SK-N-SH treated with all-trans-retinoic acid at 6 μM for 48 hours (cell line): ENCODE data around the gene SGK1.
"Not testable (repeated sequence)": the region's sequence is repeated elsewhere in the genome, so short reads cannot be mapped to it uniquely, and the experiment has no call there.

Experiments used
- ATAC-seq: fragments of 200-7000 bp; cut with Tn5 transposase; 3 replicates; pipeline ENCODE4 v1.9.1; 2020; ENCODE audit warnings: mild to moderate bottlenecking, moderate library complexity
- ARNTL ChIP-seq: fragments of 450-650 bp; formaldehyde crosslinking; IDR thresholded peaks from 2 replicates; pipeline ENCODE4 v1.5.0; 2020; ENCODE audit warnings: low read depth, mild to moderate bottlenecking, moderate library complexity, borderline replicate concordance
- BACH2 ChIP-seq: fragments of 250-450 bp; sonication (Bioruptor Pico); IDR thresholded peaks from 2 replicates; pipeline ENCODE4 v1.9.0; 2021; ENCODE audit warnings: mild to moderate bottlenecking, borderline replicate concordance
- ESRRG ChIP-seq: fragments of 250-450 bp; sonication (Bioruptor Pico); IDR thresholded peaks from 2 replicates; pipeline ENCODE4 v1.6.1; 2021; ENCODE audit warnings: mild to moderate bottlenecking
- GLIS3 ChIP-seq: fragments of 250-450 bp; sonication (Bioruptor Pico); IDR thresholded peaks from 2 replicates; pipeline ENCODE4 v1.5.0; 2020; ENCODE audit warnings: mild to moderate bottlenecking, moderate library complexity
- ISL1 ChIP-seq: fragments of 250-450 bp; sonication (Bioruptor Pico); IDR thresholded peaks from 2 replicates; pipeline ENCODE4 v2.1.2; 2022; ENCODE audit warnings: mild to moderate bottlenecking, moderate library complexity
- OSR1 ChIP-seq: fragments of 250-450 bp; sonication (Bioruptor Pico); IDR thresholded peaks from 2 replicates; pipeline ENCODE4 v1.8.0; 2022; ENCODE audit warnings: moderate library complexity, mild to moderate bottlenecking, inconsistent platforms
- PPARA ChIP-seq: fragments of 250-450 bp; sonication (Bioruptor Pico); IDR thresholded peaks from 2 replicates; pipeline ENCODE4 v1.5.0; 2020; ENCODE audit warnings: mild to moderate bottlenecking, borderline replicate concordance
- RARB ChIP-seq: fragments of 250-450 bp; sonication (Bioruptor Pico); IDR thresholded peaks from 2 replicates; pipeline ENCODE4 v1.8.0; 2021; ENCODE audit warnings: mild to moderate bottlenecking, moderate library complexity
- SNAI2 ChIP-seq: fragments of 250-450 bp; sonication (Bioruptor Pico); IDR thresholded peaks from 2 replicates; pipeline ENCODE4 v1.5.0; 2020; ENCODE audit warnings: mild to moderate bottlenecking, moderate library complexity
- TCF4 ChIP-seq: fragments of 250-450 bp; sonication (Bioruptor Pico); IDR thresholded peaks from 2 replicates; pipeline ENCODE4 v1.8.0; 2021; ENCODE audit warnings: mild to moderate bottlenecking, moderate library complexity, borderline replicate concordance
- TOX ChIP-seq: fragments of 250-450 bp; sonication (Bioruptor Pico); IDR thresholded peaks from 2 replicates; pipeline ENCODE4 v1.8.0; 2021; ENCODE audit warnings: mild to moderate bottlenecking, moderate library complexity, borderline replicate concordance
- ZC3H10 ChIP-seq: fragments of 250-450 bp; sonication (Bioruptor Pico); IDR thresholded peaks from 2 replicates; pipeline ENCODE4 v1.5.1; 2021; ENCODE audit warnings: mild to moderate bottlenecking, moderate library complexity
- ZFP3 ChIP-seq: fragments of 250-450 bp; sonication (Bioruptor Pico); IDR thresholded peaks from 2 replicates; pipeline ENCODE4 v1.5.0; 2020; ENCODE audit warnings: mild to moderate bottlenecking, moderate library complexity
- ZFP30 ChIP-seq: fragments of 450-650 bp; formaldehyde crosslinking; IDR thresholded peaks from 2 replicates; pipeline ENCODE4 v1.5.0; 2022; ENCODE audit warnings: mild to moderate bottlenecking, moderate library complexity
- ZNF565 ChIP-seq: fragments of 450-650 bp; formaldehyde crosslinking; conservative IDR thresholded peaks from 2 replicates; pipeline ENCODE4 v1.5.0; 2020; ENCODE audit warnings: low read depth, mild to moderate bottlenecking, moderate library complexity
- ZNF70 ChIP-seq: fragments of 450-650 bp; formaldehyde crosslinking; IDR thresholded peaks from 2 replicates; pipeline ENCODE4 v1.5.0; 2020; ENCODE audit warnings: mild to moderate bottlenecking, moderate library complexity
- TF ChIP-seq, protein P1 (sequence below): fragments of 250-450 bp; sonication (Bioruptor Pico); IDR thresholded peaks from 2 replicates; pipeline ENCODE4 v1.8.0; 2020; ENCODE audit warnings: mild to moderate bottlenecking, moderate library complexity, borderline replicate concordance
- TF ChIP-seq, protein P2 (sequence below): fragments of 250-450 bp; sonication (Bioruptor Pico); IDR thresholded peaks from 2 replicates; pipeline ENCODE4 v1.8.0; 2021; ENCODE audit warnings: low read depth, mild to moderate bottlenecking, moderate library complexity, borderline replicate concordance
- TF ChIP-seq, protein P3 (sequence below): fragments of 250-450 bp; sonication (Bioruptor Pico); IDR thresholded peaks from 2 replicates; pipeline ENCODE4 v1.5.0; 2020; ENCODE audit warnings: mild to moderate bottlenecking, moderate library complexity
- TF ChIP-seq, protein P4 (sequence below): fragments of 250-450 bp; sonication (Bioruptor Pico); IDR thresholded peaks from 2 replicates; pipeline ENCODE4 v1.5.1; 2021; ENCODE audit warnings: mild to moderate bottlenecking, moderate library complexity

Gene SGK1

DNA sequence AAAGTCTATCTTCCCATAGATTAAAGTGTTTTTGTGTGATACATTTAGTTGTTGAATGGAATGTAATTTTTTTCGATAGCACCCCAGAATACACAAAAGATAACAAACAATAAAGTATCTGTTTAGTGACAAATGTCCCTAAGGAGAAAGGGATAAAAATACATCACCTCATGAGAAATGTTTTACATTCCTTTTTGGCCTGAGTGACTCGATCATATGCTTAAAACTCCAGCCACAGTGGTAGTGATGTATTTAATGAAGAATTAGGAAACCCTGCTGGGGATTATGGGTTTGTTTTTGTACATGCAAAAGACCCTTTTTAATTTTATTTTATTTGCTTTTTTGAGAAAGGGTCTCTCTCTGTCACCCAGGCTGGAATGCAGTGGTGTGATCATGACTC lies 4.3 kb upstream of the SGK1 start:
- TF ChIP-seq, protein P1, sequence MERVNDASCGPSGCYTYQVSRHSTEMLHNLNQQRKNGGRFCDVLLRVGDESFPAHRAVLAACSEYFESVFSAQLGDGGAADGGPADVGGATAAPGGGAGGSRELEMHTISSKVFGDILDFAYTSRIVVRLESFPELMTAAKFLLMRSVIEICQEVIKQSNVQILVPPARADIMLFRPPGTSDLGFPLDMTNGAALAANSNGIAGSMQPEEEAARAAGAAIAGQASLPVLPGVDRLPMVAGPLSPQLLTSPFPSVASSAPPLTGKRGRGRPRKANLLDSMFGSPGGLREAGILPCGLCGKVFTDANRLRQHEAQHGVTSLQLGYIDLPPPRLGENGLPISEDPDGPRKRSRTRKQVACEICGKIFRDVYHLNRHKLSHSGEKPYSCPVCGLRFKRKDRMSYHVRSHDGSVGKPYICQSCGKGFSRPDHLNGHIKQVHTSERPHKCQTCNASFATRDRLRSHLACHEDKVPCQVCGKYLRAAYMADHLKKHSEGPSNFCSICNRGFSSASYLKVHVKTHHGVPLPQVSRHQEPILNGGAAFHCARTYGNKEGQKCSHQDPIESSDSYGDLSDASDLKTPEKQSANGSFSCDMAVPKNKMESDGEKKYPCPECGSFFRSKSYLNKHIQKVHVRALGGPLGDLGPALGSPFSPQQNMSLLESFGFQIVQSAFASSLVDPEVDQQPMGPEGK (CRISPR knock-in tag): no peak
- no peak for TF ChIP-seq PPARA (CRISPR knock-in tag)
- ATAC-seq: no peak

DNA sequence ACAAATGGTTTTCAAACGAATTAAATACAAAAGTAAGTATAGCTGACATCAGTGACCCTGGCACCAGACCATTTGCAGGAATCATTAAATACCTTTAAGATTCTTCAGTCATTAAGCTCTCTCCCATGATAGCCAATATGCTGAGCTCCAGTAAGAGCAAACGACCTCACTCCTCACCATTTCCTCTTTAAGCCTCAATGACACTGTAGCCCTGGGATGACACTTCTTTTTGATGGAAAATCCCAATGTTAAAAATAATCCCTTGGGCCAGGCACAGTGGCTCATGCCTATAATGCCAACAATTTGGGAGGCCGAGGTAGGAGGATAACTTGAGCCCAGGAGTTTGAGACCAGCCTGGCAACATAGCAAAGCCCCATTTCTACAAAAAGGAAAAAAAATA lies 3.3 kb upstream of the SGK1 start:
- no peak for ATAC-seq
- no peak for TF ChIP-seq ZC3H10 (CRISPR knock-in tag)
- TF ChIP-seq ESRRG (CRISPR knock-in tag): no peak
- no peak for TF ChIP-seq ZFP3
- no peak for TF ChIP-seq TCF4 (CRISPR knock-in tag)
- TF ChIP-seq TOX: no peak
- no peak for TF ChIP-seq GLIS3
- no peak for TF ChIP-seq ZNF70 (CRISPR knock-in tag)
- TF ChIP-seq ISL1: no peak
- TF ChIP-seq, protein P1 (CRISPR knock-in tag): no peak
- no peak for TF ChIP-seq BACH2 (CRISPR knock-in tag)
- TF ChIP-seq, protein P2, sequence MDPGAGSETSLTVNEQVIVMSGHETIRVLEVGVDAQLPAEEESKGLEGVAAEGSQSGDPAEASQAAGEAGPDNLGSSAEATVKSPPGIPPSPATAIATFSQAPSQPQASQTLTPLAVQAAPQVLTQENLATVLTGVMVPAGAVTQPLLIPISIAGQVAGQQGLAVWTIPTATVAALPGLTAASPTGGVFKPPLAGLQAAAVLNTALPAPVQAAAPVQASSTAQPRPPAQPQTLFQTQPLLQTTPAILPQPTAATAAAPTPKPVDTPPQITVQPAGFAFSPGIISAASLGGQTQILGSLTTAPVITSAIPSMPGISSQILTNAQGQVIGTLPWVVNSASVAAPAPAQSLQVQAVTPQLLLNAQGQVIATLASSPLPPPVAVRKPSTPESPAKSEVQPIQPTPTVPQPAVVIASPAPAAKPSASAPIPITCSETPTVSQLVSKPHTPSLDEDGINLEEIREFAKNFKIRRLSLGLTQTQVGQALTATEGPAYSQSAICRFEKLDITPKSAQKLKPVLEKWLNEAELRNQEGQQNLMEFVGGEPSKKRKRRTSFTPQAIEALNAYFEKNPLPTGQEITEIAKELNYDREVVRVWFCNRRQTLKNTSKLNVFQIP (CRISPR knock-in tag): no peak
- TF ChIP-seq PPARA (CRISPR knock-in tag): no peak
- TF ChIP-seq ARNTL (CRISPR knock-in tag): no peak
- TF ChIP-seq ZNF565: no peak
- TF ChIP-seq OSR1 (CRISPR knock-in tag): no peak
- no peak for TF ChIP-seq RARB (CRISPR knock-in tag)
- TF ChIP-seq, protein P3, sequence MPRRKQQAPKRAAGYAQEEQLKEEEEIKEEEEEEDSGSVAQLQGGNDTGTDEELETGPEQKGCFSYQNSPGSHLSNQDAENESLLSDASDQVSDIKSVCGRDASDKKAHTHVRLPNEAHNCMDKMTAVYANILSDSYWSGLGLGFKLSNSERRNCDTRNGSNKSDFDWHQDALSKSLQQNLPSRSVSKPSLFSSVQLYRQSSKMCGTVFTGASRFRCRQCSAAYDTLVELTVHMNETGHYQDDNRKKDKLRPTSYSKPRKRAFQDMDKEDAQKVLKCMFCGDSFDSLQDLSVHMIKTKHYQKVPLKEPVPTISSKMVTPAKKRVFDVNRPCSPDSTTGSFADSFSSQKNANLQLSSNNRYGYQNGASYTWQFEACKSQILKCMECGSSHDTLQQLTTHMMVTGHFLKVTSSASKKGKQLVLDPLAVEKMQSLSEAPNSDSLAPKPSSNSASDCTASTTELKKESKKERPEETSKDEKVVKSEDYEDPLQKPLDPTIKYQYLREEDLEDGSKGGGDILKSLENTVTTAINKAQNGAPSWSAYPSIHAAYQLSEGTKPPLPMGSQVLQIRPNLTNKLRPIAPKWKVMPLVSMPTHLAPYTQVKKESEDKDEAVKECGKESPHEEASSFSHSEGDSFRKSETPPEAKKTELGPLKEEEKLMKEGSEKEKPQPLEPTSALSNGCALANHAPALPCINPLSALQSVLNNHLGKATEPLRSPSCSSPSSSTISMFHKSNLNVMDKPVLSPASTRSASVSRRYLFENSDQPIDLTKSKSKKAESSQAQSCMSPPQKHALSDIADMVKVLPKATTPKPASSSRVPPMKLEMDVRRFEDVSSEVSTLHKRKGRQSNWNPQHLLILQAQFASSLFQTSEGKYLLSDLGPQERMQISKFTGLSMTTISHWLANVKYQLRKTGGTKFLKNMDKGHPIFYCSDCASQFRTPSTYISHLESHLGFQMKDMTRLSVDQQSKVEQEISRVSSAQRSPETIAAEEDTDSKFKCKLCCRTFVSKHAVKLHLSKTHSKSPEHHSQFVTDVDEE: no peak
- TF ChIP-seq, all 23 proteins: peak for 0

DNA sequence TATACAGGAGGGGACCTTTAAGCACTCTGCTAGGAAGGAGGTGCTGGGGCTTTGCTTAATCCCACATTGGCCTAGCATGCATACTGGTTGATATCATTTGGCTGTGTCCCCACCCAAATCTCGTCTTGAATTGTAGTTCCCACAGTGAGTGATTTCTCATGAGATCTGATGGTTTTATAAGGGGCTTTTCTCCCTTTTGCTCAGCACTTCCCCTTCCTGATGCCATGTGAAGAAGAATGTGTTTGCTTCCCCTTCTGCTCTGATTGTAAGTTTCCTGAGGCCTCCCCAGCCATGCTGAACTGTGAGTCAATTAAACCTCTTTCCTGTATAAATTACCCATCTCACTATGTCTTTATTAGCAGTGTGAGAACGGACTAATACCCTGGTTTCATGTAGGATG lies 1.8 kb upstream of the SGK1 start:
- ATAC-seq: not testable (repeated sequence)

DNA sequence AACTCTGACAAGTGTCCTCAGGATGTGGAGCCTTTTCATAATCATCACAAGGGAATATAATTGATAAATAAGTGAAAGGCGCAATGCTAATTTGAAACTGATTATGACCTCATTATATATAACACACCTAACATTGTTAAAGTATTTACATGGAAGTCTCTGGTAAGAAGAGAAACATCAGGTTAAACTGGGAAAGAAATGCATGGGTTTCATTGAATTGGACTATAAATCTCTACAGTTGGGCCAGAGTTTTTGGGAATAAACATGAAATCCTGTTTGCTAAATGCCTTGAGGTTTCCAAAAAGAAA lies 1.0 kb upstream of the SGK1 start:
- TF ChIP-seq, protein P4, sequence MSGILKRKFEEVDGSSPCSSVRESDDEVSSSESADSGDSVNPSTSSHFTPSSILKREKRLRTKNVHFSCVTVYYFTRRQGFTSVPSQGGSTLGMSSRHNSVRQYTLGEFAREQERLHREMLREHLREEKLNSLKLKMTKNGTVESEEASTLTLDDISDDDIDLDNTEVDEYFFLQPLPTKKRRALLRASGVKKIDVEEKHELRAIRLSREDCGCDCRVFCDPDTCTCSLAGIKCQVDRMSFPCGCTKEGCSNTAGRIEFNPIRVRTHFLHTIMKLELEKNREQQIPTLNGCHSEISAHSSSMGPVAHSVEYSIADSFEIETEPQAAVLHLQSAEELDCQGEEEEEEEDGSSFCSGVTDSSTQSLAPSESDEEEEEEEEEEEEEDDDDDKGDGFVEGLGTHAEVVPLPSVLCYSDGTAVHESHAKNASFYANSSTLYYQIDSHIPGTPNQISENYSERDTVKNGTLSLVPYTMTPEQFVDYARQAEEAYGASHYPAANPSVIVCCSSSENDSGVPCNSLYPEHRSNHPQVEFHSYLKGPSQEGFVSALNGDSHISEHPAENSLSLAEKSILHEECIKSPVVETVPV: no peak
- no peak for TF ChIP-seq SNAI2 (CRISPR knock-in tag)
- TF ChIP-seq, protein P2 (CRISPR knock-in tag): no peak
- no peak for TF ChIP-seq TOX
- TF ChIP-seq ZNF70 (CRISPR knock-in tag): no peak
- no peak for TF ChIP-seq ZFP30 (CRISPR knock-in tag)
- TF ChIP-seq ESRRG (CRISPR knock-in tag): no peak
- TF ChIP-seq BACH2 (CRISPR knock-in tag): no peak
- TF ChIP-seq RARB (CRISPR knock-in tag): no peak
- no peak for TF ChIP-seq OSR1 (CRISPR knock-in tag)
- TF ChIP-seq, protein P1 (CRISPR knock-in tag): no peak
- TF ChIP-seq, protein P3: no peak
- no peak for TF ChIP-seq ZC3H10 (CRISPR knock-in tag)
- ATAC-seq: no peak
